Dedifferentiated amniotic fluid mesenchymal stem cell (primary cell): Measurements from ENCODE around the gene QRFP.
A peak's percentile ranks its signal among the peaks of the same experiment; 100 is the strongest.
"Not testable (repeated sequence)": the region's sequence is repeated elsewhere in the genome, so short reads cannot be mapped to it uniquely, and the experiment has no call there.

Experiments used
- DNase-seq: peaks from one replicate; pipeline ENCODE4 v3.0.0-alpha.2; 2016; ENCODE audit errors: extremely low spot score

The QRFP gene

DNA sequence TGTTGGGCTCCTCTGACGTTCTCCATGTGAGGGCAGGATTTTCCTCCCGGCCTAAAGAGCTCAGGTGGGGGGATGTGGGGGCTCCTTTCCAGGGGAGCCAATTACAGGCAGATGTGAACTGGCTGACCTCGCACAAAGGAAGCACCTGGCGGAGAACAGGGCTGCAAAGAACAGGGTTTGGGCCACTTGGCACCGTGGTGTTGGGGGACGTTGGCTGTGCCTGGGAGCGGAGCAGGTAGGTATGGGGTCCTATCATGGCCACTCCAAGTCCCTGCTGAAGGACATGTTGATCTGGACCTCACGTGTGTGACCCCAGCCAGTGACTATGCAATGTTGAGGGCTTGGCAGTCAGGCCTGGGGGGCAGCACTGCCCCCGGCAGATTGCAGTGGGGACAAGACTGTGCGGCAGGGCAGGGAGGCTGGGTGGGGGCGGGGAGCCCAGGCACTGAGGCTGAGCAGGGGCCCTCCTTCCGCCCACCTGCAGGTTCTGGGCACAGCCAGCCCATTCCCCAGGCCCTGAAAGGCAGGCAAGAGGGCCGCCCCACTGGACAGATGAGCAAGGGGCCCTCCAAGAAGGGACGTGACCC, 23.0 kb upstream of the QRFP start:
- DNase-seq: no peak

DNA sequence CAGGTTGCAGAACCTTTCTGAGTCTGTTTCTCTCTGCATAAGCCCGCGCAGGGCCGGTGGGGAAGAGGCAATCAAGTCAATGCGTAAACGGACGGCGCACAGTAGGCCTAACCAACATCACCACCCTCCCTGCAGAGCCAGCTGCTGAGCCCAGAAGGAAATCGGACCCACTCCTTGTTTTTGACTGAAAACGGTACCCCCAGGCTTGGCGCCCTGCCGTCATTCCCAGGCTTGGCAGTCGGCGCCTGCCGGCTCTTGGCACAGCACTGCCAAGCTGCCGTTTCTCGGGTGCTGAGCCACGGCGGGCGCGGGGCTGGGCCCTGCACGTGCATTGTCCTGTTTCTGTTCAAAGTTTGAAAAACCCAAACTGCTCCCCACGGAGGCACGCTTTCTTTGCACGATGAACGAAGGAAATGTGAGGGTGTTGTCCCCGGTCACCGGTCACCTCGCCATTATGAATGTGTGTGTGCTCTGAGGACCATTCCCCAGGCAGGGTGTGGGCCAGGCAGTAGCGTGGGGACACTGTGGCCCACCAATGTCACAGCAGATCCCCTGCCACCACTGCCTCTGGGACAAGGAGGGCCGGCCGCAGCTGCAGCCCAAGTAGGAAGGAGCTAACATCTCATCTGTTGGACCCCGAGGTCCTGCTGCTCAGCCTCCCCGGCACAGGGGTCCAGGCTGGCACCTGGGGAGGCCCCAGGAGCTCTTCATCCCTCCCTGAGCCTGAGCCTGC, 22.4 kb upstream of the QRFP start:
- no peak for DNase-seq

DNA sequence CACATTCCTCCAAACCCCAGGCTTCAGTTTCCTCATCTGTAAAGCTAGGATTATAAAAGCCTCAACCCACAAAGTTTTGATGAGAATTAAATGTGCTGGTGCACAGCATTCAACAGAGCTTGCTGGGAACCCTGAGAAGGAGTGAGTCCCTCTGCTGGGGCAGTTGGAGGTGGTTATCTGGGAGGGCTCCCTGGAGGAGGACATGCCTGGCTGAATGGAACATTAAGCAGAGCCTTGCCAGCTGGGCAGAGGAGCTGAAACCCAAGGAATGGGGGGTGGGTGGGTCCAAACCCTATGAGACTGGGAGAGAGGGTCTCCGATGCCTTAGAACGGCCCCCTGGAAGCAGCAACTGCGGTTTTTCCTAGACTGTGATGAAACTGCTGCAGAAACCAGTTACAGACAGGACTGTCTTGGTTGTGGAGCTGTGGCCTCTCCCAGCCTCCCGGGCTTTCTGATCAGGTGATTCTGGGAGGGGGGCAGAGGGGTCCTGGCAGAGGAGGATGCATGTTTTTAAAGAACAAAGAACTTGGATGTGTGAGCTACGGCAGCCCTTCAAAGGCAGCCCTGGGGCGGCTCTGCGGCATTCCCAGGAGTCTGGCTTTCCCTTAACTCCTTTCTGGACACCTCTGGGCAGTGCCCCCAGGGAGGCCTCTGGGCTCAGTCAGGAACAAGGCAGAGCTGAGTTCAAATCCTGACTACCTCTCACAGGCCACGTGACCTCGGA, 21.7 kb upstream of the QRFP start:
- DNase-seq: no peak

DNA sequence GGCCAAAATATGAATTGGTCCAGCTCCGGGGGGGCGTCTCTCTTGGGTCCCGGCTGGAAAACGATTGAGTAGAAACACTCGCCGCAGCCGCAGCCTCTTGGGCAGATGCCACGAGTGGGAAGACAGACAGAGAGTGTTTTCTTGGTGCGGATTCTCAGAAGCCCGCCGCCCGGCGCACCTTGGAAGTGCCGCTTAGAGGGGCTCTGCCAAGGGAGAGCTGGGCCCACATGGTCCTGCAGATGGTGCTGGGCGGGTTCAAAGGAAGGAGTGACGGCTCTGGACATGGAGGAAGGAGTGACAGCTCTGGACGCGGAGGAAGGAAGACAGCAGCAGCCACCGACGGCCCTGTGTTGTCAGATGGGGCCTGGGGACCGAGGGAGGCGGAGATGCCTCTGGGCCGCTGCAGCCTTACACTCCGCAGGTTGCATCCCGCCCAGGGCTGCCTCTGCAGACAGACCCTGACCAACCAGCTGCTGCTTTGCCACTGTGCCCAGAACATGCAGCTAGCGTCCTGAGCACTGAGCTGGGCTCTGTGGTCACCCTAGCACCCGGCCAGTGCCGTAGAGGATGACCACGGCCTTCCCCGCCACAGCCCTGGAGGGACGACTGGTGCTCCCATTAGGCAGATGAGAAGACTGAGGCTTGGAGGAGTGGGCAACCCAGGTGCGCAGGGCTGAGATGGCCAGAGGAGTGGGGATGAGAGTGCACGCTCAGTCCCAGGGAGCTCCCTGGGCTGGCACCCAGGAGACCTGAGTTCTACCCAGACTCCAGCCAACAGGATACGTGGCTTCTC, 20.8 kb upstream of the QRFP start:
- DNase-seq: no peak

DNA sequence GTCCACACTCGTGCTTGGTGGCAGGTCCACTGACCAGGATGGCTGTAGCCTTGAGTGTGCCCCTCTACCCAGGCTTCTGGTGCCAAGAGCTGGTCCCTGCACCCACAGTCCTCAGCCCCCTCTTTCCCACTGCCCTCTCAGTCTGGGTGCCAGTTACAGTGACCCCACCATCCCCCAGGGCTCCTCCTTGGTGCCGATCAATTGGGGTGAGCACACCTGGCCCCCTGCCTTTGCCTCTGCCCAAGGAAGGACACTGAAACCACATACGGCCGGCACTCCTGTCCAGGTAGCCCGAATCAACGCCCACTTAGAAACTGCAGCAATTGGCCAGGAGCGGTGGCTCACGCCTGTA, 18.5 kb upstream of the QRFP start:
- no peak for DNase-seq

- DNase-seq: no peak
Observed at GRCh38 chr9:130914417-130915095, 17.9 kb upstream of the QRFP start.

- no peak for DNase-seq
Observed at GRCh38 chr9:130913599-130914416, 17.2 kb upstream of the QRFP start.

GRCh38 chr9:130912932-130913598, 16.5 kb upstream of the QRFP start:
- peak; percentile 51 for DNase-seq

- no peak for DNase-seq
Observed at GRCh38 chr9:130911254-130912049, 14.8 kb upstream of the QRFP start.

- DNase-seq: not testable (repeated sequence)
Observed at GRCh38 chr9:130910670-130911069, 14.1 kb upstream of the QRFP start.

- DNase-seq: not testable (repeated sequence)
Observed at GRCh38 chr9:130910041-130910440, 13.4 kb upstream of the QRFP start.

DNA sequence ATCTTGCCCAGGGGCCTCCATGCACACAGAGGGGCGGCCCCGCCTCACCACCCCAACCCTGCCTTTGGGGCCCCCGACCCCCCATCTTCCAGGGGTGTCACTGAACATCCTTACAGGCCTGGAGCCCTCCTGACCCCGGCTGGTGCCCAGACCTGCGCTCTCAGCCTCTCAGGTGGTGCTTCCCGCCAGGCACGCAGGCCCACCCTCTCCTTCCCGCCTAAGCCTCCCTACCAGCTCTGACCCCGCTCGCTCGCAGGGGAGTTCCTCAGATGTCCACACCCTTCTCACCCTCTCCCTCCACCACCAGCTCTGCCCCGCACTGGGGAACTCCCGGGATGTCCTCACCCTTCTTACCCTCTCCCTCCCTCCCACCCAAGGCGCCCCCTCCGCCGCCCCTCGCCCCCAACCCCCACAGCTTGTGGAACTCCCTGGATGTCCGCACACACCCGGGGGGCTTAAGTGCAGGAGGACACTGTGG, 12.3 kb upstream of the QRFP start:
- no peak for DNase-seq

DNA sequence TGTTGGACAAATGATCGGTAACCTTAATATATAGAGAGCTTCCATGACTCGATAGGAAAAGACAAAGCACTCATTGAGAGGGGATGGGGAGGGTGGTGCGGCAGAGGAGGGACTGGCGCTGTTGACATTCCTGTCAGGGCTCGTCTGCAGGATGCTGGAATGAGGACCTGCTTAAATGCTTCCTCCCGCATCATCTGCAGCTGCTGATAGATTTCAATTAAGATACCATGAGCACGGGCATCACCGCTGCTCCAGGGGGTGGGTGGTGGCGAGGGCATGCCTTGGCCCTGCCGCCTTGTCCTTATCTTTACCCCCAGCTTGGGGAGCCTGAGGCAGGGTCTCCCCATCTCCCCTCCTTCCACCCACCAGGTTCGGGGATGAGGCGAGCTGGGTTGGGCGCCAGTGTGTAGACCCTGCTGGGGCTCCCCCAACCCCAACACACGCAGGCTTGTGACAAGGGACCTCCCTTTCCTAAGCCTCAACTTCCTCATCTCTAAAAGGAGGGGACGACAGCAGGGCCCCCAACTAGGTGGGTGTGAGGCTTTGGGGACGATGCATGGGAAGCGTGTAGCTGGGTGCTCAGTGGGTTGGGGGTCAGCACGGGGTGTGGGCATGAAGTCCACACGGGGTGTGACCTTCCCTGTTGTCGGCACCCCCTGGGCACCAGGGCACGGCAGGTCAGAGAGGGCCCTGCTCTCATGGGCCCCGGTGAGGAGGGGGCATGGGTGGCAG, 11.7 kb upstream of the QRFP start:
- no peak for DNase-seq

GRCh38 chr9:130906735-130907416, 10.3 kb upstream of the QRFP start:
- no peak for DNase-seq

GRCh38 chr9:130905902-130906734, 9.5 kb upstream of the QRFP start:
- no peak for DNase-seq

DNA sequence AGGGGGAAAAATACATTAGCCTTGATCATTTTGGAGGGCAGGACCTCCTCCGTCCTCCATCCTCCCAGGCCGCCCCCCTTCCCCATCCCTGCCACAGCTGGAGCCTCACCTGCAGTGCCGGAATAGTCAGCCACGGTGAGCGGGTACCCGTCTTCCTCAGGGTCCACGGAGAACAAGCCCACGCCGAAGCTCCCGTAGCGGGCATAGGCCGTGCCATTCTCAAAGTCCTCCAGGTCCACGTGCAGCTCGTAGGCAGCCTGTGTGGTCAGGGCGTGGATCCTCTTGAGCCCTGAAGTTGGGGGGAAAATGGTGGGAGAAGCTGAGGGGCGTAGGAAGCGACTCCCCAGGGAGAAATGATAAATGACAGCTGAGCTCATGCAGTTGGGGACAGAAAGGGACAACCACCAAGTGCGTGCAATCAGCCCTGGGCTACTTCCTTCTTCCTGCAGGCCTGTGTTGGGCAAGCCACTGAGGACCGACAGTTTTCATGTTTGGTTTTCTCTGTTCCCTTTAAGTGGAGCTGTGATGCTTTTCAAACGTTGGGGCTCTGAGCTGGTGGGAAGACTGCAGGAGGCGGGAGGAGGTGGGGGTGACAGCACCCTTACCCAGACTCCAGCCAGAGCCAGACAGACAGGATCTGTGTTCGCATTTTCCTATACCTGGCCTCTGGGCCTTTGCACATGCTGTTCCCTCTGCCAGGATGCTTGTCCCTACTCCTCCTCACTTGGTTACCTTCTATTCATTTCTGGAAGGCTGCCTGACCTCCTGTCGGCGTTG, 8.7 kb upstream of the QRFP start:
- DNase-seq: no peak
